A673 (cell line): Measurements from ENCODE around the gene ORAI3. TPM values are rescaled to one million over a fixed set of nuclear protein-coding genes. Genes with fewer than 3 reads are reported as not detected.

Experiments used
- BruUV-seq: library from RNA; stranded (reverse); fragments of 400-500 nt; replicated peaks from 2 replicates; lab custom pipeline; 2021; lab: Mats Ljungman, UMichigan
- CTCF ChIA-PET: fragments of 300-600 bp; sonication (Branson Sonifier 250); formaldehyde crosslinking; loops from one replicate; lab custom pipeline; 2022; ENCODE audit warnings: antibody characterized with exemption; lab: Charles Lee
- POLR2A ChIA-PET: fragments of 300-600 bp; sonication (Branson Sonifier 250); formaldehyde crosslinking; loops from one replicate; lab custom pipeline; 2022; ENCODE audit warnings: antibody characterized with exemption; ENCODE audit not compliant: low non-redundant PET; lab: Charles Lee
- DNase-seq: peaks from one replicate; pipeline ENCODE4 v3.0.0-alpha.2; 2015; ENCODE audit warnings: low spot score
- H3K27ac ChIP-seq: fragments of 200-600 bp; sonication (generic); 2 replicates; pipeline ENCODE4 v1.5.1; 2016; ENCODE audit warnings: mixed run types, low read depth, mild to moderate bottlenecking, mixed read lengths, antibody characterized with exemption, low read length; ENCODE audit not compliant: poor library complexity, severe bottlenecking
- H3K27me3 ChIP-seq: fragments of 200-600 bp; sonication (generic); replicated peaks from 2 replicates; pipeline ENCODE4 v1.6.1; 2017; ENCODE audit warnings: mixed run types, low read depth, mild to moderate bottlenecking, mixed read lengths, antibody characterized with exemption, low read length; ENCODE audit not compliant: insufficient read depth, poor library complexity
- H3K36me3 ChIP-seq: fragments of 200-600 bp; sonication (generic); 2 replicates; pipeline ENCODE4 v1.6.1; 2016; ENCODE audit warnings: mixed run types, mild to moderate bottlenecking, mixed read lengths, antibody characterized with exemption, low read length; ENCODE audit not compliant: insufficient read depth, poor library complexity, severe bottlenecking
- H3K4me1 ChIP-seq: fragments of 200-600 bp; sonication (generic); 2 replicates; pipeline ENCODE4 v1.6.1; 2017; ENCODE audit warnings: mixed run types, mild to moderate bottlenecking, mixed read lengths, antibody characterized with exemption, low read length; ENCODE audit not compliant: insufficient read depth, poor library complexity, severe bottlenecking
- H3K4me3 ChIP-seq: fragments of 200-600 bp; sonication (generic); 2 replicates; pipeline ENCODE4 v1.5.1; 2016; ENCODE audit warnings: low read depth, mixed run types, mild to moderate bottlenecking, mixed read lengths, low read length; ENCODE audit not compliant: poor library complexity, severe bottlenecking
- H3K9me3 ChIP-seq: fragments of 200-600 bp; sonication (generic); 2 replicates; pipeline ENCODE4 v1.6.1; 2016; ENCODE audit warnings: mixed run types, low read depth, mild to moderate bottlenecking, mixed read lengths, antibody characterized with exemption, low read length; ENCODE audit not compliant: poor library complexity, severe bottlenecking
- EZH2 ChIP-seq: fragments of 200-600 bp; sonication (generic); IDR thresholded peaks from 2 replicates; pipeline ENCODE4 v1.6.1; 2017; ENCODE audit warnings: borderline replicate concordance, low read depth, mild to moderate bottlenecking, mixed read lengths, antibody characterized with exemption, low read length; ENCODE audit not compliant: poor library complexity, severe bottlenecking
- intact Hi-C: fragments of 100-400 bp; cut with micrococcal nuclease; formaldehyde crosslinking; loops from one replicate; pipeline ENCODE4 v1.10.0; 2022; ENCODE audit not compliant: unreplicated experiment
- total RNA-seq: library from RNA; stranded (reverse); gene quantifications from 2 replicates; pipeline ENCODE4 v1.2.3, GENCODE V29; 2021
- TF ChIP-seq, protein P1 (sequence below): fragments of 300-800, 200-600 bp; sonication (generic); conservative IDR thresholded peaks from 2 replicates; pipeline ENCODE4 v1.5.1; 2017; ENCODE audit warnings: low read depth, mild to moderate bottlenecking, antibody characterized with exemption, low read length, moderate library complexity, mixed read lengths

Gene ORAI3
- total RNA-seq, 1 experiment from 2014 or later, result 2.1 TPM

DNA sequence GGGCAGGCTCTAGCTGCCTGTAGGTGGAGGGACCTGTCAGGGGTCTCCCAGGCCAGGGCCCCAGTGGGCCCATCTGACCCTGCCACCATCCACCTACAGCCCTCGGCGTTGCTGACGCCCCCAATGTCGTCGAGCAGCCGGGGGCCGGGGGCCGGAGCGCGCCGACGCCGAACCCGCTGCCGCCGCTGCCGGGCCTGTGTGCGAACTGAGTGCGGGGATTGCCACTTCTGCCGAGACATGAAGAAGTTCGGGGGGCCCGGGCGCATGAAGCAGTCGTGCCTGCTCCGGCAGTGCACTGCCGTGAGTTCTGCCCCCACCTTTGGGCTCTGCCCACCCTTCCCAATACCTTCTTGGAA lies 23.3 kb upstream of the ORAI3 start:
- ChIA-PET POLR2A (no interaction called here), CTCF (no interaction called here)

DNA sequence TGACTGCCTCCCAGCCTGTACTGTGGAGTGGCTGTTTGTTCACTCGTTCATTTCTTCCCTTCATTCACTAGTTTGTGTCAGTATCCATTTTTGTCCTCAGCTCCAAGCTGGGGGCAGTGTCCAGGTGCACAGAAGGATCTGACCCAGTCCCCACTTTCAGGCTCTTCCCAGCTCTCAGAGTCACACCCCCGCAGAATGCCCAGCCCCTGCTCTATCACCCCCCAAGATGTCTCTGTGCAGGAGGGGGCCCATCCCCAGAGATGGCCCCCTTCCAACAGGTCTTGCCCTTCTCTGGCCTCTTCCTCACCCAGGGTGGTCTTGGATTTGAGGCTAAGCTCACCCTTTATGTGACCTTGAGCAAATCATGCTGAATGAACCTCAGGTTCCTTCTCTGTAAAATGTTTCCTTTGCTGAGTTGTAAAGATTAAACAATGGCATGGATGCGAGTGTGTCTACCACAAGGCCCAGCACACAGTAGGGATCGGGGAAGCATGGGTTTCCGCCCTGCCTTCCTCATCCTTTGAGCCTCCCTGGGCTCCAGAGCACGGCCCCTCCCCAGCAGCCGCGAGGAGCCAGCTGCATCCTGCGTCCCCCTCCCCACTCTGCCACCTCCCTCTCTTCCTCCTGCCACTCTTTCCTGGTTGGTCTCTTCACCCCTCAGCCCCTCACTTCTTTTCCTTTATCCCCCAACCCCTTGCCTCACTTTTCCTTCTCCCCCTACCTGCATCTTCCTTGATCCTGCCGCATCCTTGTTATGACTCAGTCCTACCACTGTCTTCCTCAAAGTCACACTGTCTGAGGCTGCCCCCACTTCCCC lies 22.7 kb upstream of the ORAI3 start:
- Histone ChIP-seq H3K27ac (peak overlapping the region; percentile 11), H3K36me3 (peaks cover 14% of the 10 kb centered on the region), H3K9me3 (no peaks in the 10 kb centered on the region), H3K4me1 (peaks cover 11% of the 10 kb centered on the region), H3K4me3 (no peak overlapping the region), H3K27me3 (no peaks in the 10 kb centered on the region)
- ChIA-PET CTCF (no interaction called here), POLR2A (no interaction called here)
- no peak for TF ChIP-seq EZH2
- TF ChIP-seq, protein P1, sequence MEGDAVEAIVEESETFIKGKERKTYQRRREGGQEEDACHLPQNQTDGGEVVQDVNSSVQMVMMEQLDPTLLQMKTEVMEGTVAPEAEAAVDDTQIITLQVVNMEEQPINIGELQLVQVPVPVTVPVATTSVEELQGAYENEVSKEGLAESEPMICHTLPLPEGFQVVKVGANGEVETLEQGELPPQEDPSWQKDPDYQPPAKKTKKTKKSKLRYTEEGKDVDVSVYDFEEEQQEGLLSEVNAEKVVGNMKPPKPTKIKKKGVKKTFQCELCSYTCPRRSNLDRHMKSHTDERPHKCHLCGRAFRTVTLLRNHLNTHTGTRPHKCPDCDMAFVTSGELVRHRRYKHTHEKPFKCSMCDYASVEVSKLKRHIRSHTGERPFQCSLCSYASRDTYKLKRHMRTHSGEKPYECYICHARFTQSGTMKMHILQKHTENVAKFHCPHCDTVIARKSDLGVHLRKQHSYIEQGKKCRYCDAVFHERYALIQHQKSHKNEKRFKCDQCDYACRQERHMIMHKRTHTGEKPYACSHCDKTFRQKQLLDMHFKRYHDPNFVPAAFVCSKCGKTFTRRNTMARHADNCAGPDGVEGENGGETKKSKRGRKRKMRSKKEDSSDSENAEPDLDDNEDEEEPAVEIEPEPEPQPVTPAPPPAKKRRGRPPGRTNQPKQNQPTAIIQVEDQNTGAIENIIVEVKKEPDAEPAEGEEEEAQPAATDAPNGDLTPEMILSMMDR, result no peak
- no peak for DNase-seq
- BruUV-seq, result no TSS peak
- intact Hi-C loops, result no loop called here

More for the DNA sequence above, 23.3 kb upstream of the ORAI3 start:
- H3K27me3 ChIP-seq, result no peaks in the 10 kb centered on the region
- peaks cover 14% of the 10 kb centered on the region for H3K4me1 ChIP-seq
- intact Hi-C loops, result no loop called here
- TF ChIP-seq, protein P1, result no peak
- TF ChIP-seq EZH2, result no peak
- no peak overlapping the region for H3K27ac ChIP-seq
- H3K4me3 ChIP-seq, result no peak overlapping the region
- BruUV-seq, result no TSS peak
- peaks cover 9% of the 10 kb centered on the region for H3K36me3 ChIP-seq
- DNase-seq, result no peak
- no peaks in the 10 kb centered on the region for H3K9me3 ChIP-seq

DNA sequence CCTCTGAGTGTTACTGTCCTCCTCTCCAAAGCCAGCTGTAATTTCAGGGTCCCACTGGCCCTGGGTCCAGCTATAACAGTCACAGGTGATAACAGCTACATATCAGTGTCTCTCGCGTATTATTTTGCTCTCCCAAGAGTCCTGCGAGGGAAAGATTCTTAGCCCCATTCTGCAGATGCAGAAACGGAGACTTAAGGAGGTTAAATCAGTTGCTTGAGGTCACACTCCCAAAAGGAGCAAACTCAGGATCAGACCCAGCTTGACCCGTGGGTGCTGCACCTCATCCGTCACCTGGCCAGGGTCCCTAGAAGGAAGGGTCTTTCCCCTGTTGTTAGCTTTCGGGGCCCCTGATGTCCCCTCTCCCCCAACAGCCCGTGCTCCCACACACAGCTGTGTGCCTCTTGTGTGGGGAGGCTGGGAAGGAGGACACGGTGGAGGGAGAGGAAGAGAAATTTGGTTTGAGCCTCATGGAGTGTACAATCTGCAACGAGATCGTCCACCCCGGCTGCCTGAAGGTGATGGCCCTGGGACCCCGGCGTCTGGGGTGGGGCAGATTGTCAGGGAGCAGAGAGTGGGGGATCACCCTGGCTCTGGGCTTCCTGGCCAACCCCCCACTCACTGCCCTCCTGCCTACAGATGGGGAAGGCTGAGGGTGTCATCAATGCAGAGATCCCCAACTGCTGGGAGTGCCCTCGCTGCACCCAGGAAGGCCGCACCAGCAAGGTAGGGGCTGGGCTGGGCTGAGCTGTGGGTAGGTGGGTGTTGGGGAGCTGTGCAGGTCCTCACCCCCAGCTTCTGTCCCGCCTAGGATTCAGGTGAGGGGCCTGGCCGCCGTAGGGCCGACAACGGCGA lies 21.7 kb upstream of the ORAI3 start:
- ChIA-PET POLR2A (no interaction called here), CTCF (interaction anchor here (0.6 to 0.8 kb wide), 2 partner anchors 14 to 545 kb away, joined by 3 to 4 read pairs; partner anchors contain the start of gene TGFB1I1)
- Histone ChIP-seq H3K27me3 (no peaks in the 10 kb centered on the region), H3K27ac (peak overlapping the region; percentile 11), H3K4me3 (no peak overlapping the region), H3K36me3 (peaks cover 23% of the 10 kb centered on the region), H3K9me3 (no peaks in the 10 kb centered on the region), H3K4me1 (peaks cover 11% of the 10 kb centered on the region)
- no peak for DNase-seq
- intact Hi-C loops, result no loop called here
- no TSS peak for BruUV-seq
- no peak for TF ChIP-seq EZH2
- TF ChIP-seq, protein P1, result no peak
